HG02623 (cell line): ENCODE data around the gene RB1.
A peak's percentile ranks its signal among the peaks of the same experiment; 100 is the strongest.

Experiments
- ATAC-seq: cut with Tn5 transposase; IDR thresholded peaks from one replicate; pipeline ENCODE4 v1.9.1; 2021; ENCODE audit warnings: moderate library complexity; ENCODE audit not compliant: unreplicated experiment

The RB1 gene

DNA sequence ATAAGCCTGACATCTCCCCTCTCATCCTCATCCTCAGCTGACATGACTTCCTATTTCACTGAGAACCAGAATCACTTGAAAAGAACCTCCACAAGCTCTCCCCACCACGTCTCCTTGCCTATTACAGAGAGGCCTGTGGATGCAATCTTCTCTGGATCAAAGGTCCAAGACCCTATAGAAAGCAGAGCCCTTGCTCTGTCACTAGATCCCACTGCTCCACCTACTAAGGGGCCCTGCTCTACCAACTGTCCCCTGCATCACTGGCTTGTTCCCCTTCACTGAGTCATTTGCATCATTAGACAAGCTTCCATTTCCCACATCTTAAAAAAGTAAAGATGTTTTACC is 188.5 kb downstream of the RB1 start:
- ATAC-seq: peak; percentile 52

DNA sequence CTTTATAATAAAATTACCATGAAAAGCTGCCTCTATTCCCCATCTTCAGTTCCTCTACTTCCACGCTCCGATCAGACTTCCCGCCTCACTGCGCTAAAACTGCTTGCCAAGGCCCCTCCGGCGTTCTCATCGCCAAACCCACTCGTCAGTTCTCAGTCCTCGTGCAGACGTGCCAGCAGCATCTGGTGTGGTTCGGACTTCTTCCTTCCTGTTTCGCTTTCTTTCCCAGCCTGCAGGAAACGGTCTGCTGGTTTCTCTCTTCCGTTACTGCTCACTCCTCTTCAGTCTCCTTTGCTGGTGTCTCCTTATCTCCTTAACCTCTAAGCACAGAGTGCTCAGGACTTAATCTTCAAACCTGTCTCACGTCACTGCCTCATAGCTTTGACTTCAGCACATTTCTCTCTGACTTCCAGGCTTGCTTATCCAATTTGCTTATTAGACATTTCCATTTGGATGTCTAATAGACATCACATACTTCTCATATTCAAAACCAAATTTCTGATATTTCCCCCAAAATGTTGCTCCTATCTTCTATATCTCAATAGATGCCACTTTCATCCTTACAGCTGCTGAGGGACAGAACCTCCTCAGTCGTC is 189.0 kb downstream of the RB1 start:
- peak; percentile 67 for ATAC-seq

DNA sequence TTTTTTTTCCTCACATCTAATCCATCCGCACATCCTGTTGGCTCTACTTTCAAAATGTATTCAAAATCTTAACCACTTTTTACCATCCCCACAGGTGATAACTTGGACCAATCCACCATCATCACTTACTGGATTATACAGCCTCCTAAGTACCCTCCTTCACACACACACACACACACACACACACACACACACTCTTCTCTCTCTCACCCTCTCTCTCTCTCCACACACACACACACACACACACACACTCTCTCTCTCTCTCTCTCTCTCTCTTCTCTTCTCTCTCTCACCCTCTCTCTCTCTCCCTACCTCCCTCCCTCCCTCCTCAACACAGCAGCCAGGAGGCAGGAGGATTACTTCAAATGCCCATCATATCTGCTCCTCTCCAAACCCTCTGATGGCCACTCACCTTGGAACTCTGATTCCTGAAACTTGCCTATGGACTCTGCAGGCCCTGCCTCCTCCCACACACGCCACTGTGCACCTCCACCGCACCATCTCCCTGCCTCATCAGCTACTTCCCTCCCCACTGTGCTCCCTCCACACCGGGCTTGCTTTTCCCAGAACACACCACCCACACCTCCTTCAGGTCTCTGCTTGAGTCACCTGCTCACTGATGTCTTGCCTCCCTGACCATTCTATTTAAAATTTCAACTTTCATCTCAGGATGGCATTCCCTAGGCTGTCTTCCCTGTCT is 189.7 kb downstream of the RB1 start:
- ATAC-seq: no peak

DNA sequence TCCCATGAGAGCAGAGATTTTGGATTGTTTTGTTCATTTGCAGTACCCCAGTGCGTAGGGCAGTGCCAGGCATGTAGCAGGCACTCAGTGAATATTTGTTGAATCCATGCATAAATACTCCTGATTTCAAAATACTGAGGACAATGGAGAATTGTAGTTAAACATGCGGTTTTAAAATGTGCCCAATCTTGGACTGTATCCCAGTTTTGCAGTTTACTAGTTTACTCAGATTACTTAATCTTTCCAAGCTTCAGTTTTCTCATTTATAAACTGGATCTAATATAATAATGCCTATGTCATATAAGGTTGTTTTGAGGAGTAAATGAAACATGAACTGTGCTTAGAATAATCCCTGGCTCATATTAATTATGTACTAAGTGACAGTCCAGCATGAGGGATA is 190.3 kb downstream of the RB1 start:
- no peak for ATAC-seq

DNA sequence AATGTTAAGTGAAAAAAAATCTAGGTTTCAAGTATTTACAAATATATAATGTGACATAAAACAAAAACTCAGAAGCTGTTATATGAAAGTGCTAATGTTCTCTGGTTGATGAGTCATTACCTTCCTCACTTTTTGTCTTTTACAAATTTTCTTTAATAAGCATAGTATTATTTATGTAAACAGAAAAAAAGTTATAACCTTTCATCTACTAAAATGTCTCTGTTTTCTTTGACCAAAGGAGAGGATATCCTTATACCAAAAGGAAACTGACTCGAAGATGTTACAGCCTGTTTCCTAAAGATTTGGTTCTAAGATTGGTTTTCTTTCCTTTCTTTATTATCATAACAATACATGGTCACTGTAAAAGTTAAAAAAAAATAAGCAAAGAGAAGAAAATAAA is 191.3 kb downstream of the RB1 start:
- ATAC-seq: no peak

DNA sequence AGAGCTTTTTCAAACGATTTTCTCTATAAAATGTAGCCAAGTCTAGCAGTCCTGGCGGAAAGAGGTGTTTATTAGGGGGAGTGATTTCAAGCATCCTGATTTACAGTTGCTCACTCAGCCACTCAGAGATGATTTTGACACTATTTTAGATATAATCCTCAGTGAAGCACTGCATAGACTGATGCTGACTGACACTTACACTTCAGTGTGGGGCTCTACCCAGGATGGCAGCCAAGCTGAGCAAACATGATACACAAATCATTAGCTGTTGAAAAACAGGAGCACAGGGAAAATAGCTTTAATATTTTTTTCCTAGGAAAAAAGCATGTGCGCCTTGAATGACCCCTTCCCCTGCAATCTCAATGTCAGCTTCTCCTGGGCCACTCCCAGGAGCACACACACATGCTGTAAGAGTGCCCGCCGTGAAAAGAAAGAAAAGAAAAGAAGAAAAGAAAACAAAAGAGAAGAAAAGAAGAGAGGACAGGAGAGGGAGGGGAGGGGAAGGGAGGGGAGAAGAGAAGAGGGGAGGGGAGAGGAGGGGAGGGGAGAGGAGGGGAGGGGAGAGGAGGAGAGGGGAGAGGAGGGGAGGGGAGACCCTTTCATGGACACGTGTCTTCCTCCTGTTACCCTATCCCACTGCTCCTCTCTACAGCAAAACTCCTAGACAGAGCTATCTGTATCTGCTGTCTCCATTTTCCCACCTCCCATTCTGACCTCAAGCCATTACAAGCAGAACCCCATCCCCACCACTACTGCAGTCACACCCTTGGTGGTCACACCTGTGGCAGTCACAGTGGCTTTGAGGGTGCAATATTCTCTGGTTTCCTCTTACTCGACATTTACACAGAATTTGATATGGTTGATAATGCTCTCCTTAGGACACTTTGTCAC is 193.0 kb downstream of the RB1 start:
- no peak for ATAC-seq

DNA sequence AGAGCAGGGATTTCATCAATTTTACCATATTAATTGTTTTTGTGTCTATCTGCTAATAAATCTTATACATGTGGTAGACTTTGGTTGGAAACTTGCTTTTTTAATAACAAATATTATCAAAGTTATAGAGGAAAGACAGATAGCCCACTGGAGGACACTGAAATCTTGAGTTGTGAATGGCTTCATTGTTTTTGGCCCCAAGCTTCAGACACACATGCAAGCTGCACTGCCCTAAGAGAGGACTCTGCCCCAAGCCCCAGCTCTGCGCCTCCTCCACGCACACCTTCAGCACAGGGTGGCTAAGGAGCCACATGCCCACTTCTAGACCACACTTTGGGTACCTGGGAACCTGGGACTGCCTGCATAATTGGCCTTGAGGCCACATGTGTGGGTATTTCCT is 194.1 kb downstream of the RB1 start:
- no peak for ATAC-seq

DNA sequence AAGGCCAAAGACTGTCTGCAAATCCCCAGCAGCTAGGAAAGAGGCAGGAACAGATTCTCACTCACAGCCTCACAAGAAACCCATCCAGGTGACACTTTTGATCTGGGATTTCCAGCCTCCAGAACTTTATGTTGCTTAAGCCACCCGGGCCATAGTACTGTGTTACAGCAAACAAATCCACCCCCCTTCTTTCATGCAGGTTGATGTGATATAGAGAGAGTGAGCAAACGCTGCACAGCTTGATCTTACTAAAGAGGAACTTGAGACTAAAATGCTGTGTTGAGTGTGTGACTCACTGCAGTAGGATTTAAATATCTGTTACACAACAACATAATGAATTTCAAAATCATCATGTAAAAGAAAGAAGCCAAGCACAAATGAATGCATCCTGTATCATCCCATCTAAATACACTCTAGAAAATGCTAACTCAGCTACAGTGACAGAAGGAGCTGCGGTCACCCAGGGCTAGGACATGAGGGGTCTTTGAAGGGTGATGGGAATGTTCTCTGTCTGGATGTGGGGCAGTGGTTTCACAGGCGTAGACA is 197.2 kb downstream of the RB1 start:
- peak; percentile 29 for ATAC-seq

DNA sequence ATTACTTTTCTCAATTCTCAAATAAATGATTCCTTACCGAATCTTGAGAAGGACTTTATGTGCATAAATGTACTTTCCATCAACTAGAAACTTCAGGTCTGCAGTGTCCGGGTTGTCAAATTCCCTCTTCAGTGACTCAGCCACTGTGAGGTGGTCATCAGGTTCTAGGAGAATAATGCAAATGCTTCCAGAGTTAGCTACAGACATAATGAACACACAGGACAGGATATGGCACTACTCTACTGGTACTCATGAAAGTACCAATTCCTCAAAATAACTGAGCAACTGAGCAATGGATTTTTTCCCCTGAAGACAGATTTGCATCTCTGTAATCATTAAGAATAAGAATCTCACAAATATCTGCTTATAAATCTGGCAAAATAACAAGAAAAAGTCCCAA is 198.2 kb downstream of the RB1 start:
- no peak for ATAC-seq

DNA sequence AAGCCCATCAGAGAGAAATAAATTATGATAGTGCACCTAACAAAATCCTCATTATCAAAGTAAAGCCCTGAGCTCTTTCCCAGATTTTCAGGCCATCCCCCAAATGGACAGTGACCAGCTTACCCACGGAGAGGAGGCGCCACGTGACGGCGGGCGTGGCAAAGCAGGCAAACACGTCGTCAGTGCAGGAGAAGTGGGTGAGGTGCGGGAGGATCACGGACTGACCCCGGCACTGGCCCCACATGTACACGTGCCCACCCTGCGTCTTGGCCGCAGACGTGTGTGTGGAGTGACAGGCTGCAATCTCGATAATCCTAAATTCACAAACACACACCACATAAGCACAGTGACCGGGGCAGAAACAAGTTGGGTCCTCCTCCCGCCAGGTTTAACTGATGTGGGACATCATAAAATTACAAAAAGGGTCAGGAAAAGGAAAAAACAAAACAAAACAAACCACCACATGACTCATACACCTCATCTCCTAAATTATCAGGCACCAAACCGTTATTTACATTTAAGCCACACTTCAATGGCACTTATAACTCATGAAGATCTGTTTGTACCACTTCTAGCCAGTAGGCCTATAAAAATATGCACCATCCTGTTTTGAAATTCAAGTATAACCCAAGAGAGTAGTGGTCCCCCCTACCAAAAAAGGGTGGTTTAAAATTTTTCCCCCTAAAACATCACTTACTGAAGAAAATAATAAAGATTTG is 199.2 kb downstream of the RB1 start:
- no peak for ATAC-seq

DNA sequence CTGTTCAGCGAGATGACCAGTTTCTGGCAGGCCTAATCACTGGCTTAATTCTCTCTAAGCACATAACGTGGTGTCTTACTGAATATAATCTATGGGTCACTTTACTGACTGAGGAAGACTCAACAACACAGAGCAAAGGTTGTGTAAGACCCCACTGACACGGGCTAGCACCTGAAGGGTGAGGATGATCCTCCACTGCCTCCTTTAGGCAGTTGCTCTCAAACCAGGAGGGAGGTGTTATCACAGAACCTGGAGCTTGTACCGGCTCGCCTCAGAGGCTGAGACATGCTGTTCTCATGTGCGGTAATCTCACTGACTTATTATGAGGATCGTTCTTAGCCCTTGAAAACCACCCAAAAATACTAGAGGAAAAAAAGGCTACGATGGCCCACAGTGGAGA is 201.1 kb downstream of the RB1 start:
- ATAC-seq: no peak

DNA sequence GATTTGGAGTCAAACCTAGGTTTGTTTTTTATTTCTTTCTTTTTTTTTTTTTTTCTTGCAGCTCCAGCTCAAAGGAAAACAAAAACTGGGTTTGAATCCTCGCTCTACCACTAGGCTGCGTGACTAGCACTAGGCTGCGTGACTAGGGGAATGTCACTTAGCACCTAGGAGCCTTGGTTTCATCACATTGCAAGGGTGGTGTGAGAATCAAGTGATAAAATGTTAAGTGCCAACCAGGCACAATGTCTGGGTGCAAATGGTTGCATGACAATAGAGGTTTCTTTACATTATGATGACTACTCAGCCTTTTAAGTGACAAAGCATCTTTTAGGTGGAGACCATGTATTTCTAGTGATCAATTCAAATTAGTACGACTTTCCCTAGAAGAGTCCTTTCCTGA is 201.5 kb downstream of the RB1 start:
- ATAC-seq: no peak

DNA sequence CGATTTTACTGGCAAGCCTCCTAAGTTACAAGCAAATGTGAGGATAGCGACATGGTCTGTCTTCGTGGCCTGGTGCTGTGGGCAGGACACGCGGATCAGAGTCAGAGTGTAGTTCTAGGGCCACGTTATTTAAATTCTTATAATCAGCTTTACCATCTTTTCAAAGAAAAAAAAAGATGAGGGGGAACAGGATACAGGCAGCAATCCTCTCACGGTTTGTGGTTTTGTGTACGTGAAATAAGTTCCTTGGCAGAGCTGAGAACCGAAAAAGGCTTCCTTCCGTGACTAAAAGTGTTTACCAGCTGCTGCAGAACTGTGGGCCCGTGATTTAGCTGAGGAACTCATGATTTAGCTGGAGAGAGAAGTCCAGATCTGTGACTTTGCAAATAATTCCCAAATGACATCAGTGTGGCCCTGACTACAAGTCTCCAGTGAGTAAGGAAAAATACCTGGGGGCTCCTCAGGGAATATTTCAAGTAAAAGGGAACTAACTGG is 202.1 kb downstream of the RB1 start:
- ATAC-seq: peak; percentile 73

DNA sequence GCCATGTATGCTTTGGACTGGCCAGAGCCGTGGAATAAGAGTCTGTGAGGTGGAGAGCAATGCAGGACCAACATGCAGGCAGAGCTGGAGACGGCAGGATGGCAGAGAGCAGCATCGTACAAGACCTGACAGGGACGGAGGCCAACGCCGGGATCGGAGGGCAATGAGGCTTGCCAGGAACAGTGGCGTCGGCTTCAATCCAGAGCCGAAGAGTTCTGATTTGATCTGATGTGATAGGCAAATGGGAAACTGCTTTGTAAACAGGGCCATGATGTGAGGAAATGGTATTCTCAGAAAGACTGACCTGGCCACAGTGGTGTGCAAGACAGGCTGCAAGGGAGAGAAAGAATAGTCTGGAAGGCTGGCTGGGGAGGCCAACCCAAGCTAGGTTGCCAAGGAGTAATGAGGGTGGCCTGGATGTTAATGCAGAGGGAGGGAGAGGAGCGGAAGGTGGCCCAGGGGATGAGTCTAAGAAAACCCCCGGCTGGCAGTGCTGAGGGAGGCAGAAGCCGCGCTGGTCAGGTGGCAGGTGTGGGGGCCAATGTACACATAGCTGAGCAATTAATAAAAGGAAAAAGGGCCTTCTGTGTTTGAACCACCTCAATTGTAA is 202.6 kb downstream of the RB1 start:
- ATAC-seq: peak; percentile 14

DNA sequence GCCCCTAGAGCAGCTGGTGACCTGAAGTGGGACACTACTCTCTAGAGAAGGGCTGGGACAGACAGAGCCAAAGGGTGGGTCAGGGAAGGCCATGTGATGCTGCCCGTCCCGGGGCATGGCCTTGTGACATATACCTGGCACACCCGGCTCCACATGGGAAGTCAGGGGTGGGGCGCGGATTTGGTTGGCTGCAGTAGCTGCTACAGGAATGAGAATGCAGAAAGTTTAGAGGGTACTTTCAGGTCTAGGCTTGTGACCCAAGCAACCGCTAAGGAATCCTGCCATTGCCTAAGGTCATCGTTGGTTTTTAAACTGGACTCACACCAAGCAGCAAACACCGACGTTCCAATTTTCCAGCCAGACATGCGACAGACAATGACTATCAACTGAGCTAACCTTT is 203.5 kb downstream of the RB1 start:
- no peak for ATAC-seq

DNA sequence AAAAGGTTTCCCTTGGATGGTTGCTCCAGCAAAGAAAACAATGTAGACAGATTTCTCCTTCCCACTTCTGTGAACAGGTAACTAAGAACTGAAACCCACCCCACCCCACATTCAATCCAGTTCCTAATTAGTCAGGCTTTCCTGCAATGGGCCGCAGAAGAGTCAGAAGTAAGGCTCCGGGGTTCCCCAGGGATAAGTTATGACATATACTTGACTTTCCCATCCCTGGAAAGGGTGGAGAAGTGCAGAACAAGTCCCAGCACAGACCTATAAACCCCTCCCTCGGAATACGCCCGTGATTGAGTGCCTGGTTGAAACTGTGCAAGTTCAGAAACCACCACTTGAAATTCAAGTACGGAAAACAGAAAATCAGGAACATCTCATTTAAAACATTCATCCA is 204.5 kb downstream of the RB1 start:
- ATAC-seq: no peak

DNA sequence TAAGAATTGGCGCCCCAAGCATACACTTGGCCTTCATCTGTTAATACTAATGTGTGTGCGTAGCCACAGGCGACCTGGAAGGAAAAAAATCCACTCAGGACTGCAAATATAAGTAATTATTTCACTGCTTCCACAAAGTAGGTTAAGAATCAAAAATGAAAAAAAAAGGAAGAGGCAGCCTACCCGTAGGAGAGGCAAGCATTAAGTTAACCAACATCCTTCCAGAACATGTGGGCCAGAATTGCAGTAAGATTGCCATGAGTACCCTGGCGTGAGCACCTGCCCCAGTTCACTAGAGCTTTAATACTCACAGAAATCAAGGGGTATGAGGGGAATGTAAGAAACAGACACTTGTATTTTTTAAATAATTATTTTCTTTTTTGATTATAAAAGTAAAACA is 207.1 kb downstream of the RB1 start:
- no peak for ATAC-seq

DNA sequence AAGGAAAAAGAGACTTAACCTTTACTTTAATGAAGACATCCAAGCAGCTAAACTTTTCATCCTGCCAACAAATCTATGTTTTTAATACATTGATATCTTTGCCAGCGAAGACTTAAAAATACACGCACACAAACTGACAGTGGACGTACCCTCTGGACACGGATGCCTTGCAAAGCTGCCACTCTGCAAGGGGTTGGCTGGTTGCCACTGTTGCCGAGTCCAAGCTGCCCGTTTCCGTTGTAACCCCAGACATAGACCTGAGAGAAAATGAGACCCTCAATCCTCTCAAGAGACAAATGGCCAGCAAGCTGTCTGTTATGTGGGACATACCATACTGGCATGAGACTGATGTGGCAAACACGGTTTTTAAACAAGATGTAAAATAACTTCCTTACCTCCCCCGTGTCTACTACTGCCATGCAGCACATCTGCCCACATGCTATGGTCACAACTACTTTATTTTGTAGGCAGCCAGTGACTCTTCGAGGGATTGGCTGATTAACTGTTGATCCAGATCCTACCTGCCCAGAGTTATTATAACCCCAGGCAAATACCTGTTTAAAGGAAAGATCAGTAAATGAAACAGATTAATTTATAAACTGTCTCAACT is 208.2 kb downstream of the RB1 start:
- ATAC-seq: no peak

DNA sequence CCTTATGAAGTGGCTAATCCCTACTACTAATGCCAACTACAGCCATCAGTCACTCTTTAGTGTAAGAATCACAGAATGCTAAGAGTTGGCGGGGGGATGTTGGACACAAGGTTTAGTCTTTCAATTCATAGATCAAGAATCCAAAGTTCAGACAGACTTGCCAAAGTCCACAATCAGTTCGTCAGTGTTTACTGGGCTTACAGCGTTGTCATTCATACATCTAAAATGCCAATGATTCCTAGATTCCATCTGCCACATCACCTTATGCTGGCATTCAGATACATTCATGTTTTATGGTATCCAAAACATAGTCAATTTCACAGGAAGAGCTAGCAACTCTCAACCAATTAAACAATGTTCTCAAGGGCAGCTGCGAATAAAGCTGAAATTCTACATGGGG is 211.2 kb downstream of the RB1 start:
- no peak for ATAC-seq

DNA sequence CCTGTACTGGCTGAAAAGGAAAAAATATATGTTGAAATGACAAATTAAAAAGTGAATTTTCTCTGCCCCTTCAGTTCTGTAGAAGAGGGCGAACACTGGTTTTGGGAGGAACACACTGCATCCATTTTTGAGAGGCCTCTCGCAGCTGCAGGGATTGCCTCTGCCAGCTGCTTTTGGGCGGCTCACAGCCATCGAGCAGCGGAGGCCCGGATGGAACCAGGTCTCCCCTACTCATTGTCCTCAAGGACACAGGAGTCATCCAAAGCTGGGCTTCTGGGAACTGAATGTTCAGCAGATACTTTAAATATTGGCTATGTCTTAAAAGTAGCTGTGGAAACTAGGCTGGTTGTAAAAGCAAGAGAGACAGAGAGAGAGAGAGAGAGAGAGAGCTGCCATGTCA is 212.2 kb downstream of the RB1 start:
- ATAC-seq: no peak
